Loucy (cell line): ENCODE data around the gene FAM72D.
A peak's percentile ranks its signal among the peaks of the same experiment; 100 is the strongest.
"Not testable (repeated sequence)": the region's sequence is repeated elsewhere in the genome, so short reads cannot be mapped to it uniquely, and the experiment has no call there.

Experiments
- H2AFZ ChIP-seq: fragments of 200-600 bp; sonication (generic); 2 replicates; pipeline ENCODE4 v1.6.0; 2016; ENCODE audit warnings: antibody characterized with exemption, mild to moderate bottlenecking, low read length, moderate library complexity
- H3F3A ChIP-seq: fragments of 200-600 bp; 2 replicates; pipeline ENCODE4 v1.6.0; 2016; ENCODE audit warnings: antibody characterized with exemption, low read depth, mild to moderate bottlenecking
- H3K27me3 ChIP-seq: fragments of 200-600 bp; sonication (generic); 2 replicates; pipeline ENCODE4 v1.6.1; 2014; ENCODE audit warnings: low read length, mild to moderate bottlenecking; ENCODE audit not compliant: insufficient read depth, poor library complexity, severe bottlenecking
- H3K36me3 ChIP-seq: fragments of 200-600 bp; sonication (generic); 2 replicates; pipeline ENCODE4 v1.6.1; 2016; ENCODE audit warnings: low read length; ENCODE audit not compliant: insufficient read depth
- H3K4me1 ChIP-seq: fragments of 200-600 bp; sonication (generic); 2 replicates; pipeline ENCODE4 v1.5.1; 2014; ENCODE audit warnings: low read length, mild to moderate bottlenecking; ENCODE audit not compliant: insufficient read depth, poor library complexity, severe bottlenecking
- H3K4me2 ChIP-seq: fragments of 200-600 bp; sonication (generic); 2 replicates; pipeline ENCODE4 v1.6.0; 2014; ENCODE audit warnings: antibody characterized with exemption, low read length, low read depth, mild to moderate bottlenecking; ENCODE audit not compliant: poor library complexity, severe bottlenecking
- H3K4me3 ChIP-seq: fragments of 200-600 bp; sonication (generic); 2 replicates; pipeline ENCODE4 v1.5.1; 2014; ENCODE audit warnings: low read length, mild to moderate bottlenecking, mixed read lengths; ENCODE audit not compliant: poor library complexity, severe bottlenecking
- H3K79me2 ChIP-seq: fragments of 200-600 bp; sonication (generic); 2 replicates; pipeline ENCODE4 v1.6.1; 2014; ENCODE audit warnings: low read length; ENCODE audit not compliant: insufficient read depth
- H3K9ac ChIP-seq: fragments of 200-600 bp; sonication (generic); 2 replicates; pipeline ENCODE4 v1.6.0; 2014; ENCODE audit warnings: mild to moderate bottlenecking, low read depth, low read length, moderate library complexity; ENCODE audit not compliant: poor library complexity, severe bottlenecking
- H3K9me2 ChIP-seq: fragments of 200-600 bp; sonication (generic); replicated peaks from 2 replicates; pipeline ENCODE4 v1.6.1; 2016; ENCODE audit warnings: low read depth, low read length, mixed read lengths
- H3K9me3 ChIP-seq: fragments of 200-600 bp; sonication (generic); 2 replicates; pipeline ENCODE4 v1.6.1; 2014; ENCODE audit warnings: mild to moderate bottlenecking, antibody characterized with exemption, low read length, low read depth; ENCODE audit not compliant: insufficient read depth
- H4K20me1 ChIP-seq: fragments of 200-600 bp; sonication (generic); 2 replicates; pipeline ENCODE4 v1.6.0; 2014; ENCODE audit warnings: antibody characterized with exemption, low read length, mild to moderate bottlenecking; ENCODE audit not compliant: insufficient read depth, poor library complexity, severe bottlenecking

Gene FAM72D

DNA sequence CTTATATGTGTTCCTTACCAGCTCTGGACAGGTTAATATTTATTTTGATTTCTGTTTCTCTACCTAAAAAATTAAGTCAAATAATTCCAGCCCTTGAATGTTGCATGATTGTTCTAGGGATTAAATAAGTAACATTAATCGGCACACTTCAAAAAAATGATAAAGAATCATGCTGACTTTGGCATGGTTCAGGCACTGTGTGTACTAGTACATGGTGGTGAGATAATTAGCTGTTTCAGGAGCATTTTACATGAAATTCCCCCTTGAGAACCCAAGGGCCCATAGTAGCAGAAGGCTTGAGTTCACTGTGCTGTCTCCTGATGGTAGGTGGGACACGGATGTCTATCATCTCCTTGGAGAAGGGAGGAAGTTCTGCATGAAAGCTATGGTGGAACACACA is 44.8 kb downstream of the FAM72D start:
- not testable (repeated sequence) for H2AFZ ChIP-seq, H3K79me2 ChIP-seq, H3F3A ChIP-seq, H3K4me1 ChIP-seq, H3K9me3 ChIP-seq, H3K9me2 ChIP-seq, H4K20me1 ChIP-seq, H3K4me2 ChIP-seq, H3K36me3 ChIP-seq, H3K27me3 ChIP-seq, H3K4me3 ChIP-seq, H3K9ac ChIP-seq

DNA sequence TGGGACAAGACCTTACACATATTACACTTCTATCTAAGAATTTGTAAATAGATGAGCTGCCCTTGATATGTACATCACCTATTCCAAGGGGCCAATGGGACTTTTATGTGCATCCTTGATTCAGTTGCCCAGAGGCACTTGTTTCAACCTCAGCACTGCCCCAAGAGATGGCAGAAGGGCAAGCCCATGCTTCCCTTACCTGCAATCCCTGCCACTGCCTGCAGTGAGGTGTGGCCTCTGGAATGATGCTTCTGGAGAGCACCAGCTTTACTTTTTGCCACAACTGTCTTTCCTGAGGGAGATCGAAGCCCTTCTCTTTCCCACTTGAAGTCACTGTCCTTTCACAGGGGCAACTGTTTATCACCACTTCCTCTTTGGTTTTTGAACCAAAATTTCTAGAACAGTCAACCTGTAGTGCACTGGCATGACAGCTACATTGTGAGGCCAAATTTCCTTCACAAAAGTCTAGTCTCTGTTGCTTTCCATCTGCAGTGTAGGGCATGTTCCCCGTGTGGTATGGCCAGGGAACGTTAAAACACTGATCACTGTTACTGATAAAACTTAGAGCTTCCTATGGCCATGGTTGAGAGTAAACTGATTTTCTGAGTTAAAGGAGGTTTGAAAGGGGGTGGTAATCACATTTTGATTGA is 48.6 kb downstream of the FAM72D start:
- not testable (repeated sequence) for H3K27me3 ChIP-seq, H3K36me3 ChIP-seq, H2AFZ ChIP-seq, H3K9me2 ChIP-seq, H4K20me1 ChIP-seq, H3K9me3 ChIP-seq, H3K4me1 ChIP-seq, H3K9ac ChIP-seq, H3F3A ChIP-seq, H3K79me2 ChIP-seq, H3K4me3 ChIP-seq, H3K4me2 ChIP-seq

GRCh38 chr1:145146308-145146707 is 50.5 kb downstream of the FAM72D start:
- not testable (repeated sequence) for H4K20me1 ChIP-seq, H3K4me1 ChIP-seq, H3K27me3 ChIP-seq, H3K4me3 ChIP-seq, H3K79me2 ChIP-seq, H3K9ac ChIP-seq, H3K9me3 ChIP-seq, H3F3A ChIP-seq, H3K36me3 ChIP-seq, H3K9me2 ChIP-seq, H2AFZ ChIP-seq, H3K4me2 ChIP-seq

DNA sequence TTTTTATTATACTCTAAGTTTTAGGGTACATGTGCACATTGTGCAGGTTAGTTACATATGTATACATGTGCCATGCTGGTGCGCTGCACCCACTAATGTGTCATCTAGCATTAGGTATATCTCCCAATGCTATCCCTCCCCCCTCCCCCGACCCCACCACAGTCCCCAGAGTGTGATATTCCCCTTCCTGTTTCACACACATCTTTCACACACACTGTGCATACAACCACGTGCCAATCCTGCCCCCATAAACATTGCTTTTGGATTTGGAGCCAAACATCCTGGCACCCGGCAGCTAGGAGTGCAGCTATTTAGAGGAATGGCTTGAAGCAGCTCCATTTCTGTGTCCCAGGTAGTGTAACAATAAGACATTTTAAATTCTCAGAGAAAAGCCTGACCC is 51.4 kb downstream of the FAM72D start:
- not testable (repeated sequence) for H3K79me2 ChIP-seq, H3K4me2 ChIP-seq, H3K9me3 ChIP-seq, H3K36me3 ChIP-seq, H3K27me3 ChIP-seq, H3K4me1 ChIP-seq, H3K9me2 ChIP-seq, H3K9ac ChIP-seq, H4K20me1 ChIP-seq, H3F3A ChIP-seq, H2AFZ ChIP-seq, H3K4me3 ChIP-seq

GRCh38 chr1:145155421-145155820 is 59.6 kb downstream of the FAM72D start:
- H4K20me1 ChIP-seq, H3K9ac ChIP-seq, H2AFZ ChIP-seq, H3K4me1 ChIP-seq, H3K27me3 ChIP-seq, H3F3A ChIP-seq, H3K9me2 ChIP-seq, H3K4me3 ChIP-seq, H3K79me2 ChIP-seq, H3K36me3 ChIP-seq, H3K4me2 ChIP-seq, H3K9me3 ChIP-seq: not testable (repeated sequence)

GRCh38 chr1:145155873-145156272 is 60.1 kb downstream of the FAM72D start:
- H3F3A ChIP-seq, H3K4me2 ChIP-seq, H2AFZ ChIP-seq, H3K9me2 ChIP-seq, H3K9me3 ChIP-seq, H3K4me1 ChIP-seq, H4K20me1 ChIP-seq, H3K27me3 ChIP-seq, H3K4me3 ChIP-seq, H3K79me2 ChIP-seq, H3K36me3 ChIP-seq, H3K9ac ChIP-seq: not testable (repeated sequence)

DNA sequence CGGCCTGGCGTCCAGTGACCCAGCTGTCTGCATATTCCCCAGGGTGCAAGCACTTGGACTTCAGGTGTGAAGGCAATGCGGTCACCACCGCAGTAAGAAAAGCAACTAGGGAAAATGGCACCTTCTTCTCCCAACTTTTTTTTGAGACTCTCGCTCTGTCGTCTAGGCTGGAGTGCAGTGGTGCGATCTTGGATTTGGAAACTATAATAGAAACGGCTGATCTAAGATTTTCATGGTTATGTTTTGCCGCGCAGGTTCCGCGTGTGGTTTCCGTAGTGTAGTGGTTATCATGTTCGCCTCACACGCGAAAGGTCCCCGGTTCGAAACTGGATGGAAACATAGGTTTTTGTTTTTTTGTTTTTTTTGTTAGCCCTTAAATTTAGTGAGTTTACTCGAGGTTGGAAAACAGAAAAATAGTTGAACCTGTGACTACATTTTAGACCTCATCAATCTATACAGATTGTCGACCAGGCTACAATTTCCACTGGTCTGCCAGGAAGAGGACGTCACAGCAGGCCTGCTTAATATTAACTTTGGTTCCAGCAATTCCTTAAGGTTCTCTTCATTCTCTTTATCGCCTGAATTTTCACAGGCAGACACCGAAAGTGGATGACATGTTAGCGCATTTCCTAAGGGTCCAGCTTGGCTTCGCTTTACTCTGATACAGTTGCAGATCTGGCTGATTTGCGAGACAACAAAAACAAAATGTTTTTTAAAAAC is 61.3 kb downstream of the FAM72D start:
- not testable (repeated sequence) for H3K36me3 ChIP-seq, H3F3A ChIP-seq, H3K4me1 ChIP-seq, H3K9me2 ChIP-seq, H2AFZ ChIP-seq, H3K27me3 ChIP-seq, H3K79me2 ChIP-seq, H4K20me1 ChIP-seq, H3K9me3 ChIP-seq
- Histone ChIP-seq H3K4me2 (peak overlapping the region; percentile 50), H3K9ac (peak overlapping the region; percentile 48), H3K4me3 (peak overlapping the region; percentile 70)
